ENCODE measurements around the gene CCDC158.
A peak's percentile ranks its signal among the peaks of the same experiment; 100 is the strongest.

CCDC158 gene

DNA sequence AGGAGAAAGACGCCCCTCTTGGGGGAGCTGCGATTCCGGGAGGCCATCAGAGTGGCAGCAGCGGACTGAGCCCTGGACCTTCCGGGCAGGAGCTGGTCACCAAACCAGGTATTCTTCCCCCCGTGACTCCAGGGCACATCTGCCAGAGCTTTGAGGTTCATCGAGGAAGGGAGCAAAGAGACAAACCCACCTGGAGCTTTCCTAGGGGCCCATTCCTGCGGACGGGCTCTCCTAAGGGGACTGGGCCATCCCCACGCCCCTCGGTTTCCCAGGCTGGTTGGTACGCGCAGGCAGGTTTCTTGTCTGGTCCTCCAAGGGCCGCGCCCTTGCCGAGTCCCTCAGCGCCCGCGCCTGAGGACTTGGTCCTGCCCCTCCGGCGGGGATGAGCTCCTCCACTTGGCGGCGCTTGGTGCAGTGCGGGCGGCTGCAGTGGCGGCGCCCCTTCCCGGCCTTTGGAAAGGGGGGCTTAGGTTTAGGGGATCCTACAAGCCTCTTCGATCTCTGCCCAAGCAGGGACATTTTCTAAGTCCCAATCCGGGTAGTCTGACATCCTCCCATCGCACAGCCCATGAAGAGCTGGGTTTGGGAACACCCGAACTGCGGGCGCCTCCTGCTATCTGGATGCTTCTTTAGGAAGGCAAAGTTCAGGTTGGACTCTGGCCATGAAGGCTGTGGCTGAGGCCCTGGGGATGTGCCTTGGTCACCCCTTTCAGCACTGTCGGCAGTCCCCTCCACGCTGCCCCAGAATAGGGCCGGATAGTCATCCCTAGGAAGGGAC is 113.9 kb downstream of the CCDC158 start:
- in situ Hi-C loops (cut with MboI; ENCODE audit: low pct_unique_long_range_greater_than_20kb, low sequenced_read_pairs, unreplicated experiment), result no loop called here
- peak; percentile 43 for DNase-seq (ENCODE audit: low spot score)
- TF ChIP-seq, protein P1, sequence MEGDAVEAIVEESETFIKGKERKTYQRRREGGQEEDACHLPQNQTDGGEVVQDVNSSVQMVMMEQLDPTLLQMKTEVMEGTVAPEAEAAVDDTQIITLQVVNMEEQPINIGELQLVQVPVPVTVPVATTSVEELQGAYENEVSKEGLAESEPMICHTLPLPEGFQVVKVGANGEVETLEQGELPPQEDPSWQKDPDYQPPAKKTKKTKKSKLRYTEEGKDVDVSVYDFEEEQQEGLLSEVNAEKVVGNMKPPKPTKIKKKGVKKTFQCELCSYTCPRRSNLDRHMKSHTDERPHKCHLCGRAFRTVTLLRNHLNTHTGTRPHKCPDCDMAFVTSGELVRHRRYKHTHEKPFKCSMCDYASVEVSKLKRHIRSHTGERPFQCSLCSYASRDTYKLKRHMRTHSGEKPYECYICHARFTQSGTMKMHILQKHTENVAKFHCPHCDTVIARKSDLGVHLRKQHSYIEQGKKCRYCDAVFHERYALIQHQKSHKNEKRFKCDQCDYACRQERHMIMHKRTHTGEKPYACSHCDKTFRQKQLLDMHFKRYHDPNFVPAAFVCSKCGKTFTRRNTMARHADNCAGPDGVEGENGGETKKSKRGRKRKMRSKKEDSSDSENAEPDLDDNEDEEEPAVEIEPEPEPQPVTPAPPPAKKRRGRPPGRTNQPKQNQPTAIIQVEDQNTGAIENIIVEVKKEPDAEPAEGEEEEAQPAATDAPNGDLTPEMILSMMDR (IDR thresholded peaks at IDR 0.05; ENCODE audit: extremely low read depth, insufficient read depth, missing control alignments), result peak; percentile 29

GRCh38 chr4:76305971-76306881 is 114.7 kb downstream of the CCDC158 start, which contains the start of gene STBD1:
TSS of gene STBD1 (plus strand) at chr4:76306733. CDS start at chr4:76306770, 37 bp downstream.
- in situ Hi-C loops (cut with MboI; ENCODE audit: low pct_unique_long_range_greater_than_20kb, low sequenced_read_pairs, unreplicated experiment), result no loop called here
- DNase-seq (ENCODE audit: low spot score), result peak; percentile 37
- TF ChIP-seq, protein P1 (IDR thresholded peaks at IDR 0.05; ENCODE audit: extremely low read depth, insufficient read depth, missing control alignments), result no peak

DNA sequence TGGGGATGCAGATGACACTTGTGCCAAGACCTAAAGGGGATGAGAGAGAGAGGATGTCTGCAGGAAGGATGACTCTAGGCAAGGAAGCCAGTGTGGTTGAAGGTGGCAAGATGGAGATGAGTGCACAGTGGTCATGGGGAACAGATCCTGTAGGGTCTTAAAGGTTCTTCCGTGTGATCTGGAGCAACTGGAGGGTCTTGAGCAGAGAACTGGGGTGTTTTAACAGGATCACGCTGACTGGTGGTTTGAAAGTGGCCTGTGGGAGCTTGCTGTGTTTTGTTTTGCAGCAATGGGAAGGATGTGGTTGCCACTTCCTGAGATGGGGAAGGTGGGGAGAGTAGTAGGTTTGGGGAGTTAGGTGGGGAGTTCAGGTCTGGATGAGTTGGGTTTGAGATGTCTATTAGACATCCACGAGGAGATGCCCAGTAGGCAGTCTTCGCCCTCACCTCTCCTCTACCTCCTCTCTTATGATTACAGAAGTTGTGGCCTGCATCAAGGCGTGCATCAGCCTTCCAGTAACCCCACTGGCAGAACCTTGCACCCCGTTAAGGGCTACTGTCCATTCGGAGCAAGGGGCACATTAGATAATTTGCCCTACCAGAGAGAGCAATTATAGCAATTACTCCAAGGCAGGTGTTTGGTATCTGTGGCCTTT is 115.8 kb downstream of the CCDC158 start:
- in situ Hi-C loops (cut with MboI; ENCODE audit: low pct_unique_long_range_greater_than_20kb, low sequenced_read_pairs, unreplicated experiment), result no loop called here
- no peak for DNase-seq (ENCODE audit: low spot score)
- TF ChIP-seq, protein P1 (IDR thresholded peaks at IDR 0.05; ENCODE audit: extremely low read depth, insufficient read depth, missing control alignments), result no peak

DNA sequence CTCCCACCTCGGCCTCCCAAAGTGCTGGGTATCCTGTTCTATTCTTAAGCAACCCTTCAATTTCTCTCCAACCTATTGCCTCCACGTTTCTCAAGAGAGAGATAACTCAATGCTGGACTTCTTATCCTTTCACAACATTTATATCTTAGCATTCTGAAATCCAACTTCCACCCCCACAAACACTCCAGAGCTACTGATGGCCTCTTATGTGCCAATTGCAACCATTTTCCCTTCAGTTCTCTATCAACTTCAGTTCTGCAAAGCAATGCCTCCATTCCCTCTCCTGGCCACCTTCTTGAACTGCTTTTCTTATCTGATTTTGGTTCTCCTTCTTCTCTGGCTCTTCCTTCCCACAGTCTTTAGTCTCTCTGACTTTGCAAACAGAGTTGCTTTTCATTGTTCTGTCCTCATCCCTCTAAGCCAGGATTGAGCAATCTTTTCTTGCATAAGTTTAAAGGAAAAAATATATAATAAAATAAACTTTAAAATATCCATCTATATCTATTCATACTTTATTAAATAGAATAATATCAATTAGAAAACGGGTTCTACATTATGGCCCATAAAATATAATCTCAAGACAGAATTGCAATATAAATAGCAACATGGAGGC is 118.0 kb downstream of the CCDC158 start:
- no peak for DNase-seq (ENCODE audit: low spot score)
- TF ChIP-seq, protein P1 (IDR thresholded peaks at IDR 0.05; ENCODE audit: extremely low read depth, insufficient read depth, missing control alignments), result no peak
- in situ Hi-C loops (cut with MboI; ENCODE audit: low pct_unique_long_range_greater_than_20kb, low sequenced_read_pairs, unreplicated experiment), result no loop called here

DNA sequence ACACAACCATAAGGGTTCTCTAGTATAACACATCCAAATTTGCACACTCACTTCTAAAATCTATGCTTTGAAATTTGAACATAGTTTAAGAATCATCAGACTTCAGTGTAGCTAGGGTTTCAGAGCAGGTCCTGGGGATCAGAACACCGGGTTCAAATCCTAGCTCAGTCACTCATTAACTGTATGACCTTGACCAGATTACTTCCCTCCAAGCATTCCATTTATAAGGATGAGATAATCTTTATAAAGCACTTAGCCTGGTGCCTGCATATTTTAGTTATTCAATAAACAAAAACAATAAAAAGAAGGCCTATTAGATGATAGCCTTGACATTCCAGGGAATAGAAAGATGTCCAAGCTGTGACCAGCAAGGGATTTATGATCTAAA is 119.2 kb downstream of the CCDC158 start:
- in situ Hi-C loops (cut with MboI; ENCODE audit: low pct_unique_long_range_greater_than_20kb, low sequenced_read_pairs, unreplicated experiment), result no loop called here
- no peak for DNase-seq (ENCODE audit: low spot score)
- TF ChIP-seq, protein P1 (IDR thresholded peaks at IDR 0.05; ENCODE audit: extremely low read depth, insufficient read depth, missing control alignments), result no peak
